ENCODE data around the gene UBE2L3. TPM values are rescaled to one million over a fixed set of nuclear protein-coding genes. Genes with fewer than 3 reads are reported as not detected.
"Not testable (repeated sequence)": the region's sequence is repeated elsewhere in the genome, so short reads cannot be mapped to it uniquely, and the experiment has no call there.

The UBE2L3 gene
- total RNA-seq, 4 donors from 2014 or later = 28.0 to 42.4 (median 40.5) TPM

DNA sequence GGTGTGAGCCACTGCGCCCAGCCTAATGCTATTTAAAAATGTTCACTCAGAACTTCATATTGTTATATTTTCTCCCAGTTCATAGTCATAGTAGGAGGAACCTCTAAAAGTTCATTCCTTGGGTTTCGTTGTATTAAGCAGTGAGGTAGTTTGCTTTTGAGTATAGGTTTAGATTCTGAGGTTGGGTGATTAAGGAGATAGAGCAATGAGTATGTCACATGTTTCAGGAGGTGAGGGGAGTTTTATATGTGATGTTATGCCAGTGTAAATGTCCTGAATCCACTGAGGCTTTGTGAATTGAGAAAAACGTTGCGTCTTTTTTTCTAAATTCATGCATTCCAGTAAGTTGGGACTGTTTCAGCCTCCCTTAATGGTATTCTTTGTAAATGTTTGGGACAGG, 4.2 kb downstream of the UBE2L3 start:
- TF ChIP-seq POLR2A (IDR thresholded peaks at IDR 0.05) = no peak
- TF ChIP-seq, protein P1, sequence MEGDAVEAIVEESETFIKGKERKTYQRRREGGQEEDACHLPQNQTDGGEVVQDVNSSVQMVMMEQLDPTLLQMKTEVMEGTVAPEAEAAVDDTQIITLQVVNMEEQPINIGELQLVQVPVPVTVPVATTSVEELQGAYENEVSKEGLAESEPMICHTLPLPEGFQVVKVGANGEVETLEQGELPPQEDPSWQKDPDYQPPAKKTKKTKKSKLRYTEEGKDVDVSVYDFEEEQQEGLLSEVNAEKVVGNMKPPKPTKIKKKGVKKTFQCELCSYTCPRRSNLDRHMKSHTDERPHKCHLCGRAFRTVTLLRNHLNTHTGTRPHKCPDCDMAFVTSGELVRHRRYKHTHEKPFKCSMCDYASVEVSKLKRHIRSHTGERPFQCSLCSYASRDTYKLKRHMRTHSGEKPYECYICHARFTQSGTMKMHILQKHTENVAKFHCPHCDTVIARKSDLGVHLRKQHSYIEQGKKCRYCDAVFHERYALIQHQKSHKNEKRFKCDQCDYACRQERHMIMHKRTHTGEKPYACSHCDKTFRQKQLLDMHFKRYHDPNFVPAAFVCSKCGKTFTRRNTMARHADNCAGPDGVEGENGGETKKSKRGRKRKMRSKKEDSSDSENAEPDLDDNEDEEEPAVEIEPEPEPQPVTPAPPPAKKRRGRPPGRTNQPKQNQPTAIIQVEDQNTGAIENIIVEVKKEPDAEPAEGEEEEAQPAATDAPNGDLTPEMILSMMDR (IDR thresholded peaks at IDR 0.05) = no peak
- no peak overlapping the region for H3K4me3 ChIP-seq (ENCODE audit: low read depth, poor library complexity, severe bottlenecking)
- 91% methylated on average over 4 of the region's 4 CpGs for WGBS, 2 donors
- intact Hi-C loops (cut with DNase I; ENCODE audit: low total_unique reads) = no loop called here
- no peak for DNase-seq (ENCODE audit: low spot score in 2 of 2)

DNA sequence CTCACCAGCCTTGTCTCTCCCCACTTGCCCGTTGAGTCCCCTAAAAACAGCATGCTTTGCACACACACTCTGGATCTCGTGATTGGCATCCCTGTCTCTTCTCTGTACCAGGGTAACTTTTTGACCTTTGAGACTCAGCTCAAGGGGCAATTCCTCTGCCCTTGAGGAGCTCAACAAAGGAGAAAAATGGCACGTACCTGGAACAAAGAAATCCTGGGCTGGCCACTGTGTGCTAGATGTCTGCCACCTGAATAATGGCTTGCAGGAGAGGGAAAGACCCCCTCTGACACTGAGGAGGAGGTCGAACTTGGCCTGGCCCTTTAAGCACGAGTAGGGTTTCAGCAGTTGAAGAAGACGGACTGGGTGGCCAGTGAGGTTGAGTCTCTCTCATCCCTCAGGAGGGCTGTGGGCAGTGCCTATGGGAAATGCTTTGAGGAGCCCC, 5.8 kb downstream of the UBE2L3 start:
- TF ChIP-seq POLR2A (IDR thresholded peaks at IDR 0.05) = no peak
- TF ChIP-seq, protein P1 (IDR thresholded peaks at IDR 0.05) = no peak
- DNase-seq (ENCODE audit: low spot score in 2 of 2) = no peak
- intact Hi-C loops (cut with DNase I; ENCODE audit: low total_unique reads) = no loop called here
- 72 to 78% methylated on average over 6 of the region's 6 CpGs for WGBS, 2 donors
- no peak overlapping the region for H3K4me3 ChIP-seq (ENCODE audit: low read depth, poor library complexity, severe bottlenecking)

DNA sequence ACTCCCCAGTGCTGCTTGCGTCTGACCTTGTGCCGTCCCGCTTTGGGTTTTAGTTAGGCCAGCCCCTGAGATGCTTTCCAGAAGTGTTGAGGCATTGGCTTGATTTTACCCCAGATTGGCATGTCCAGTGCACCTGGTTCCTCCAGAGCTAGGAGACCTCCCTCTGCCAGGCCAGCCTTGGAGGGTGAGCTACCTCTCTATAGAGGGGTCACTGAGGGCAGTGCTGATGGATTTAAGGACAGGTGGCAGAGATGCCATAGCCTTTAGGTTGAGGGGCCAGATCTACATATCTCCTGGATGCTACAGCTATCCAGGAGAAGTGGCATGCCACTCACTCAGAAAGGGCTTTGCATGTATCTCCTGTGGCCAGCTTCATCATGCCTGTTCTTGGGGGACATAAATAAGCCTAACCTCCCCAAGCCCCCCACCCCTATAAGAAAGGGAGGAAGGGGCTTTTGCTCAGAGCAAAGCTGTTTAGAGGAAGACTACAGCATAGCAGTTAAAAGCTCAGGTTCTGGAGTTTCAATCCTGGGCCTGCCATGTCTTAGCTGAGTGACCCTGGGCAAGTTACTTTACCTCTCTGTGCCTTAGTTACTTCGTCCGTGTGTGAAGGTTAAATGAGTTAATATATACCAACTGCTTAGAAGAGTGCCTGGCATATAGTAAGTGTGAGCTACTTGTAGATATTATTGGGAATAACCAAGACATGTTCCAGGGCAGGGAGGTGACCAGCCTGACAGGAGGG, 6.4 kb downstream of the UBE2L3 start:
- intact Hi-C loops (cut with DNase I; ENCODE audit: low total_unique reads) = no loop called here
- DNase-seq (ENCODE audit: low spot score in 2 of 2) = no peak
- no peak overlapping the region for H3K4me3 ChIP-seq (ENCODE audit: low read depth, poor library complexity, severe bottlenecking)
- WGBS, 2 donors = 72 to 87% methylated on average over 5 of the region's 5 CpGs
- no peak for TF ChIP-seq POLR2A (IDR thresholded peaks at IDR 0.05)
- TF ChIP-seq, protein P1 (IDR thresholded peaks at IDR 0.05) = no peak

DNA sequence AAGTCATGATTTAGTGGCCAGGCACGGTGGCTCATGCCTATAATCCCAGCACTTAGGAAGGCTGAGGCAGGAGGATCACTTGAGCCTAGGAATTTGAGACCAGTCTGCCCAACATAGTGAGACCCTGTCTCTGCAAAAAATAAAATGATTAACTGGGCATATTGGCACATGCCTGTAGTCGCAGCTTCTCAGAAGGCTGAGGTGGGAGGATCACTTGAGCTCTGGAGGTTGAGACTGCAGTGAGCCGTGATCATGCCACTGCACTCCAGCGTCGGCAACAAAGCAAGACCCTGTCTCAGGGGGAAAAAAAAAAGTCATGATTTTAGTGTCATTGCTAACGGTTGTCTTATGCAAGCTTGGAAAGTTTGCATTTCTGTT, 11.9 kb downstream of the UBE2L3 start:
- no peak overlapping the region for H3K4me3 ChIP-seq (ENCODE audit: low read depth, poor library complexity, severe bottlenecking)
- TF ChIP-seq, protein P1 (IDR thresholded peaks at IDR 0.05) = no peak
- no peak for TF ChIP-seq POLR2A (IDR thresholded peaks at IDR 0.05)
- no peak for DNase-seq (ENCODE audit: low spot score in 2 of 2)
- WGBS, 2 donors = 68 to 70% methylated on average over 6 of the region's 6 CpGs
- intact Hi-C loops (cut with DNase I; ENCODE audit: low total_unique reads) = no loop called here

DNA sequence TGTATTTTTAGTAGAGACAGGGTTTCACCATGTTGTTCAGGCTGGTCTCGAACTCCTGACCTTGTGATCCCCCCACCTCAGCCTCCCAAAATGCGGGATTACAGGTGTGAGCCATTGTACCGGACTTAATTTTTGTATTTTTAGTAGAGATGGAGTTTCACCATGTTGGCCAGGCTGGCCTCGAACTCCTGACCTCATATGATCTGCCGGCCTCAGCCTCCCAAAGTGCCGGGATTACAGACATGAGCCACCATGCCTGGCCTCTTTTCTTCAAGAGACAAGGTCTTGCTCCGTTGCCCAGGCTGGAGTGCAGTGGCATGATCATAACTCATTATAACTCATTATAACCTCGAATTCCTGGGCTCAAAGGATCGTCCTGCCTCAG, 13.1 kb downstream of the UBE2L3 start:
- H3K4me3 ChIP-seq (ENCODE audit: low read depth, poor library complexity, severe bottlenecking); DNase-seq (ENCODE audit: low spot score in 2 of 2); intact Hi-C loops (cut with DNase I; ENCODE audit: low total_unique reads): not testable (repeated sequence)
- 92 to 96% methylated on average over 9 of the region's 9 CpGs for WGBS, 2 donors

DNA sequence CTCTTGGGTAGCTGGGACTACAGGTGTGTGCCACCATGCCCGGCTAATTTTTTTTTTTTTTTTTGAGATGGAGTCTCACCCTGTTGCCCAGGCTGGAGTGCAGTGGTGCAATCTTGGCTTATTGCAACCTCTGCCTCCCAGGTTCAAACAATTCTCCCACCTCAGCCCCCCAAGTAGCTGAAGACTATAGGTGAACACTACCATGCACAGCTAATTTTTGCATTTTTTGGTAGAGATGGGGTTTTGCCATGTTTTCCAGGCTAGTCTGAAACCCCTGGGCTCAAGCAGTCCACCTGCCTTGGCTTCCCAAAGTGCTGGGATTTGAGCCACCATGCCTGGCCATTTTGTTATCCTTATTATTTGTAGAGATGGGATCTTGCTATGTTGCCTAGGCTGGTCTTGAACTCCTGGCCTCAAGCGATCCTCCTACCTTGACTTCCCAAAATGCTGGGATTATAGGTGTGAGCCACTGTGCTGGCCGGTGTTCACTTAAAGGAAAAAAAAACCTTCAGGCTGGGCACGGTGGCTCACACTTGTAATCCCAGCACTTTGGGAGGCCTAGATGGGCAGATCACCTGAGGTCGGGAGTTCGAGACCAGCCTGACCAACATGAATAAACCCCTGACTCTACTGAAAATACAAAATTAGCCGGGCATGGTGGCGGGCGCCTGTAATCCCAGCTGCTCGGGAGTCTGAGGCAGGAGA, 13.6 kb downstream of the UBE2L3 start:
- intact Hi-C loops (cut with DNase I; ENCODE audit: low total_unique reads); H3K4me3 ChIP-seq (ENCODE audit: low read depth, poor library complexity, severe bottlenecking); DNase-seq (ENCODE audit: low spot score in 2 of 2): not testable (repeated sequence)
- 93 to 95% methylated on average over 10 of the region's 10 CpGs for WGBS, 2 donors
